ENCODE measurements around the gene IFIT5. TPM values are rescaled to one million over a fixed set of nuclear protein-coding genes. Genes with fewer than 3 reads are reported as not detected.
"Not testable (repeated sequence)": the region's sequence is repeated elsewhere in the genome, so short reads cannot be mapped to it uniquely, and the experiment has no call there.

Gene IFIT5
- total RNA-seq, 3 donors from 2014 or later (not counting 1 experiment from before 2014, with no cell fraction given) = 17.7 to 23.6 (median 20.4) TPM

- H3K4me3 Mint-ChIP-seq = no peak overlapping the region
- ATAC-seq (no peak), DNase-seq (no peak)
- no peaks in the 10 kb centered on the region for H3K9me3 Mint-ChIP-seq
- no peaks in the 10 kb centered on the region for H3K27me3 ChIP-seq (ENCODE audit: control insufficient read depth, insufficient read depth, low read length)
- no peak for TF ChIP-seq CTCF (IDR thresholded peaks at IDR 0.05)
- no peak overlapping the region for H3K27ac Mint-ChIP-seq
- peaks cover 7% of the 10 kb centered on the region for H3K36me3 Mint-ChIP-seq
- intact Hi-C loops (cut with micrococcal nuclease) = no loop called here
- H3K4me1 Mint-ChIP-seq = no peaks in the 10 kb centered on the region
- peaks cover 6% of the 10 kb centered on the region for H3K36me3 ChIP-seq (ENCODE audit: control insufficient read depth, insufficient read depth, low read length)
- no peaks in the 10 kb centered on the region for H3K4me1 ChIP-seq (ENCODE audit: control insufficient read depth, insufficient read depth, low read length)
- no peaks in the 10 kb centered on the region for H3K27me3 Mint-ChIP-seq (ENCODE audit: low read depth in 2 of 2)
- H3K4me3 ChIP-seq (ENCODE audit: low read length) = no peak overlapping the region
- 91% methylated on average over 10 of the region's 11 CpGs for WGBS (ENCODE audit: insufficient coverage)
- H3K9me3 ChIP-seq (ENCODE audit: control insufficient read depth, insufficient read depth, low read length) = no peaks in the 10 kb centered on the region
- H3K27ac ChIP-seq (ENCODE audit: low read length) = no peak overlapping the region
These were observed 10.0 kb upstream of the IFIT5 start for GRCh38 chr10:89404104-89405047.

DNA sequence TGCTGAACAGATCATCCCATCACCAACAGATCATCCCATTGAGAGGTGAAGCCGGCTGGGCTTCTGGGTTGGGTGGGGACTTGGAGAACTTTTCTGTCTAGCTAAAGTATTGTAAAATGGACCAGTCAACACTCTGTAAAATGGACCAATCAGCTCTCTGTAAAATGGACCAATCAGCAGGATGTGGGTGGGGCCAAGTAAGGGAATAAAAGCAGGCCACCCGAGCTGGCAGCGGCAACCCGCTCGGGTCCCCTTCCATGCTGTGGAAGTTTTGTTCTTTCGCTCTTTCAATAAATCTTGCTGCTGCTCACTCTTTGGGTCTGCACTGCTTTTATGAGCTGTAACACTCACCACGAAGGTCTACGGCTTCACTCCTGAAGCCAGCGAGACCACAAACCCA, 8.2 kb upstream of the IFIT5 start:
- H3K27ac Mint-ChIP-seq; H3K27me3 ChIP-seq (ENCODE audit: control insufficient read depth, insufficient read depth, low read length); H3K36me3 Mint-ChIP-seq; H3K4me1 ChIP-seq (ENCODE audit: control insufficient read depth, insufficient read depth, low read length); H3K9me3 ChIP-seq (ENCODE audit: control insufficient read depth, insufficient read depth, low read length); intact Hi-C loops (cut with micrococcal nuclease); H3K36me3 ChIP-seq (ENCODE audit: control insufficient read depth, insufficient read depth, low read length); H3K27me3 Mint-ChIP-seq (ENCODE audit: low read depth in 2 of 2); DNase-seq; H3K4me3 ChIP-seq (ENCODE audit: low read length); ATAC-seq; H3K4me3 Mint-ChIP-seq; H3K27ac ChIP-seq (ENCODE audit: low read length); H3K9me3 Mint-ChIP-seq; H3K4me1 Mint-ChIP-seq: not testable (repeated sequence)
- WGBS (ENCODE audit: insufficient coverage) = 81% methylated on average over 8 of the region's 9 CpGs

GRCh38 chr10:89407792-89408191, 6.6 kb upstream of the IFIT5 start:
- H3K36me3 Mint-ChIP-seq; H3K27me3 ChIP-seq (ENCODE audit: control insufficient read depth, insufficient read depth, low read length); intact Hi-C loops (cut with micrococcal nuclease); H3K9me3 Mint-ChIP-seq; H3K27ac Mint-ChIP-seq; H3K4me1 ChIP-seq (ENCODE audit: control insufficient read depth, insufficient read depth, low read length); DNase-seq; H3K27ac ChIP-seq (ENCODE audit: low read length); H3K36me3 ChIP-seq (ENCODE audit: control insufficient read depth, insufficient read depth, low read length); H3K4me1 Mint-ChIP-seq; H3K9me3 ChIP-seq (ENCODE audit: control insufficient read depth, insufficient read depth, low read length); H3K27me3 Mint-ChIP-seq (ENCODE audit: low read depth in 2 of 2); H3K4me3 ChIP-seq (ENCODE audit: low read length); H3K4me3 Mint-ChIP-seq; ATAC-seq: not testable (repeated sequence)
- 100% methylated on average over 3 of the region's 3 CpGs for WGBS (ENCODE audit: insufficient coverage)

DNA sequence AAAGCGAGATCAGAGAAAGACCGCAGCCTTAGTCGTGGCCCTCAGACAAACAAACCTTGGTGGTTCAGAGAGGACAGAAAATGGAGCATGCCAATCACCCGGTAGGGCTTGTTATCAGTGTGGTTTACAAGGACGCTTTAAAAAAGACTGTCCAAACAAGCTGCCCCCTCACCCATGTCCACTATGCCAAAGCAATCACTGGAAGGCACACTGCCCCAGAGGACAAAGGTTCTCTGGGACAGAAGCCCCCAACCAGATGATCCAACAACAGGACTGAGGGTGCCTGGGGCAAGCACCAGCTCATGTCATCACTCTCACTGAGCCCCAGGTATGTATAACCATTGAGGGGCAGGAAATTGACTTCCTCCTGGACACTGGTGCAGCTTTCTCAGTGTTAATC, 5.1 kb upstream of the IFIT5 start:
- H3K36me3 ChIP-seq (ENCODE audit: control insufficient read depth, insufficient read depth, low read length); H3K27ac ChIP-seq (ENCODE audit: low read length); intact Hi-C loops (cut with micrococcal nuclease); H3K9me3 Mint-ChIP-seq; H3K27me3 Mint-ChIP-seq (ENCODE audit: low read depth in 2 of 2); H3K36me3 Mint-ChIP-seq; H3K4me3 ChIP-seq (ENCODE audit: low read length); H3K27ac Mint-ChIP-seq; H3K27me3 ChIP-seq (ENCODE audit: control insufficient read depth, insufficient read depth, low read length); DNase-seq; H3K9me3 ChIP-seq (ENCODE audit: control insufficient read depth, insufficient read depth, low read length); ATAC-seq; H3K4me1 ChIP-seq (ENCODE audit: control insufficient read depth, insufficient read depth, low read length); H3K4me3 Mint-ChIP-seq: not testable (repeated sequence)
- 96% methylated on average over 5 of the region's 5 CpGs for WGBS (ENCODE audit: insufficient coverage)
- H3K4me1 Mint-ChIP-seq = peaks cover 5 to 11% of the 10 kb centered on the region in 2 donors

GRCh38 chr10:89410551-89410950, 3.8 kb upstream of the IFIT5 start:
- H3K4me3 ChIP-seq (ENCODE audit: low read length); H3K36me3 ChIP-seq (ENCODE audit: control insufficient read depth, insufficient read depth, low read length); DNase-seq; H3K36me3 Mint-ChIP-seq; H3K4me3 Mint-ChIP-seq; H3K27me3 ChIP-seq (ENCODE audit: control insufficient read depth, insufficient read depth, low read length); H3K27ac Mint-ChIP-seq; H3K9me3 ChIP-seq (ENCODE audit: control insufficient read depth, insufficient read depth, low read length); H3K27me3 Mint-ChIP-seq (ENCODE audit: low read depth in 2 of 2); H3K9me3 Mint-ChIP-seq; H3K27ac ChIP-seq (ENCODE audit: low read length); ATAC-seq: not testable (repeated sequence)
- intact Hi-C loops (cut with micrococcal nuclease) = loop anchor here (10.0 kb wide), 1 partner anchor 294 kb away; the partner anchor contains the start of gene KIF20B
- 71% methylated on average over 2 of the region's 5 CpGs for WGBS (ENCODE audit: insufficient coverage)
- peaks cover 14% of the 10 kb centered on the region for H3K4me1 ChIP-seq (ENCODE audit: control insufficient read depth, insufficient read depth, low read length)
- H3K4me1 Mint-ChIP-seq = peaks cover 11 to 16% of the 10 kb centered on the region in 2 donors

DNA sequence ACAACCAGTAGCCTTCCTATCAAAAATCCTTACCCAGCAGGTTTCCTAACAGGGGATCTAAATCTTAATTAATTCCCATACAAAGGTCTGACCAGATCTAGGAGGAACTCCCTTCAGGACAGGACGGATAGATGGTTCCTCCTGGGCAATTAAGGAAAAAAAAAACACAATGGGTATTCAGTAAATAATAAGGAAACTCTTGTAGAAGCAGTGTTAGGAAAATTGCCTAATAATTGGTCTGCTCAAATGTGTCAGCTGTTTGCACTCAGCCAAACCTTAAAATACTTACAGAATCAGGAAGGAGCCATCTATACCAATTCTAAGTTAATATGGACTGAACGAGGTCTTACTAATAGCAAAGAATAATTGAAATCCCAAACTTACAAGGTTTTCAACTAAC, 3.2 kb upstream of the IFIT5 start:
- not testable (repeated sequence) for H3K4me3 ChIP-seq (ENCODE audit: low read length); H3K36me3 ChIP-seq (ENCODE audit: control insufficient read depth, insufficient read depth, low read length); DNase-seq; H3K27me3 ChIP-seq (ENCODE audit: control insufficient read depth, insufficient read depth, low read length); H3K9me3 Mint-ChIP-seq; ATAC-seq; H3K36me3 Mint-ChIP-seq; H3K27ac ChIP-seq (ENCODE audit: low read length); H3K4me3 Mint-ChIP-seq; H3K9me3 ChIP-seq (ENCODE audit: control insufficient read depth, insufficient read depth, low read length); H3K27me3 Mint-ChIP-seq (ENCODE audit: low read depth in 2 of 2); H3K27ac Mint-ChIP-seq
- intact Hi-C loops (cut with micrococcal nuclease) = loop anchor here (10.0 kb wide), 1 partner anchor 294 kb away; the partner anchor contains the start of gene KIF20B
- peaks cover 20% of the 10 kb centered on the region for H3K4me1 ChIP-seq (ENCODE audit: control insufficient read depth, insufficient read depth, low read length)
- peaks cover 17 to 22% of the 10 kb centered on the region in 2 donors for H3K4me1 Mint-ChIP-seq
- WGBS (ENCODE audit: insufficient coverage) = 81% methylated on average over 2 of the region's 2 CpGs

DNA sequence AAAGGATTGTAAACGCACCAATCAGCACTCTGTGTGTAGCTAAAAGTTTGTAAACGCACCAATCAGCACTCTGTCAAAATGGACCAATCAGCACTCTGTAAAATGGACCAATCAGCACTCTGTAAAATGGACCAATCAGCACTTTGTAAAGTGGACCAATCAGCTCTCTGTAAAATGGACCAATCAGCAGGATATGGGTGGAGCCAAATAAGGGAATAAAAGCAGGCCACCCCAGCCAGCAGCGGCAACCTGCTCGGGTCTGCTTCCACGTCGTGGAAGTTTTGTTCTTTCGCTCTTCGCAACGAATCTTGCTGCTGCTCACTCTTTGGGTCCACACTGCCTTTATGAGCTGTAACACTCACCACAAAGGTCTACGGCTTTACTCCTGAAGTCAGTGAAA, 2.1 kb upstream of the IFIT5 start:
- not testable (repeated sequence) for H3K9me3 Mint-ChIP-seq; H3K36me3 ChIP-seq (ENCODE audit: control insufficient read depth, insufficient read depth, low read length); H3K4me3 ChIP-seq (ENCODE audit: low read length); H3K36me3 Mint-ChIP-seq; H3K27me3 Mint-ChIP-seq (ENCODE audit: low read depth in 2 of 2); H3K9me3 ChIP-seq (ENCODE audit: control insufficient read depth, insufficient read depth, low read length); H3K27me3 ChIP-seq (ENCODE audit: control insufficient read depth, insufficient read depth, low read length); ATAC-seq
- 74% methylated on average over 10 of the region's 10 CpGs for WGBS (ENCODE audit: insufficient coverage)
- H3K4me1 Mint-ChIP-seq = peaks cover 26 to 31% of the 10 kb centered on the region in 2 donors
- H3K4me1 ChIP-seq (ENCODE audit: control insufficient read depth, insufficient read depth, low read length) = peaks cover 22% of the 10 kb centered on the region
- peak in 1 of 2 donors; percentile 69 for DNase-seq
- peak overlapping the region; percentile 17 for H3K27ac ChIP-seq (ENCODE audit: low read length)
- intact Hi-C loops (cut with micrococcal nuclease) = loop anchor here (10.0 kb wide), 1 partner anchor 293 kb away; the partner anchor contains the start of gene KIF20B
- H3K4me3 Mint-ChIP-seq = peak overlapping the region; percentile 77
- H3K27ac Mint-ChIP-seq = peak overlapping the region; percentile 45 to 85

All from natural killer cell (primary cell).